NCI-H2227 treated with DMSO at 0.1 percent for 48 hours (cell line): ENCODE data around the gene PERP.
"Not testable (repeated sequence)": the region's sequence is repeated elsewhere in the genome, so short reads cannot be mapped to it uniquely, and the experiment has no call there.

Experiments used
- DNase-seq: peaks from one replicate; lab custom pipeline; 2025; lab: John Stamatoyannopoulos, UW

The PERP gene

DNA sequence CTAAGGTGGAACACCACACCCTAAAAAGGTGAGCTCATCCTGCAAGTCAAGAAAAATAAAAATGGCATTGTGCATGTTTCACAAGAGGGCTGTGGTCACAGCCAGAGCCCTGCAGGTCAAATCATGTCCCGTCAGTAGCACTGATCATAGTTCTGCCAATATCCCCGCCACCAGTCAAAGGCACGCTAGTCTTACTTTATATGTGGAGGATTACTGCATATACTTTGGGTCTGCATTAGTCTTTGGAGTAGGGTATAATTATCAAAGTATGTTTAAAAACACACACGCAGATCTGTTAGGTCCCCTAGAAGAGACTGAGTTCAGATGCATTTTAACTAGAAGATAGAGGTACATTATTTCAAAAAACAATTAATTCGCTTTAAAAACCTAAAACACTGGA lies 1.8 kb downstream of the PERP start:
- no peak for DNase-seq

DNA sequence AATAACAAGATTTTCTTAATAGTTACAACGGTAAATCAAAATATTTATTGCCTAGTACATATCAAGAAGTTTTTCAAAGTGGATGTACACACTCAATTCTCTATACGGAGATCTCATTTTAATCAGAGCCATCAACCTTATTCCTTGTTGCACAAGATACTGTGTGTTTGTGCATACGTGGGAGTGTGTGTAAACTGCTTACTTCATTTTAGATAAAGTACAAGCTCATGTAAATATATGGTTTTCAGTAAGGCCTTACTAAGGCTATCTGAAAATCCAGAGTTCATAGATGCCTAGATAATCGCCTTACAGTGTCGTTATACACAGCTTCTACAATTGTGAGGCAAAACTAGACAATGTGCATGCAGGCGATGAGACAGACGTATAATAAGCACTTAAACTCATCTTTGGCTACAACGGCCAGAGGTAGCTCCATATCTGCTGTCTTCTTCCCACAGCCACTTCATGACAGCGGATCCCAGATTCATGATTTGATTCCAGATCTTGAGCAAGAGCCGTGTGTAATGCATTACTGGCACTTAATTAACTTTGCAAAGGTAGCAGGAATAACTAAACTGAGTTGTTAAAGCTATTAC lies 2.5 kb downstream of the PERP start:
- no peak for DNase-seq

DNA sequence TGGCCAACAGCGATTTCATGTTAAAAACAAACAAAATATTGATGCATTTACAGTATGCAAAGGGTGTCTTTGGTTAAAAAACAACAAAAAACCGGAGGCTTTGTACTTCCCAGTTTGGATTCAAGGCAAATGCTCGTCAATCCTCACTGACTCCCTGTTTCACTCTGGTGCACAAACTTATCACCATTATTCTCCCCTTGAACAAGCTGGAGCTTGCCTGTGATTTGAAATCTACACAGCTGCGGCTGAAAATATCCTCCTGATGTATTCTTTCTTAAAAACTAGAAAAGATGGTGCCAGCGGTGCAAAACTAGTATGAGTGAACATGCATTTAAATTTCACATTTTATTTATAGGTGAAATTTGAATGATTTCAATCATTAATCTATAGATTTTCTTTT lies 3.3 kb downstream of the PERP start:
- DNase-seq: no peak

DNA sequence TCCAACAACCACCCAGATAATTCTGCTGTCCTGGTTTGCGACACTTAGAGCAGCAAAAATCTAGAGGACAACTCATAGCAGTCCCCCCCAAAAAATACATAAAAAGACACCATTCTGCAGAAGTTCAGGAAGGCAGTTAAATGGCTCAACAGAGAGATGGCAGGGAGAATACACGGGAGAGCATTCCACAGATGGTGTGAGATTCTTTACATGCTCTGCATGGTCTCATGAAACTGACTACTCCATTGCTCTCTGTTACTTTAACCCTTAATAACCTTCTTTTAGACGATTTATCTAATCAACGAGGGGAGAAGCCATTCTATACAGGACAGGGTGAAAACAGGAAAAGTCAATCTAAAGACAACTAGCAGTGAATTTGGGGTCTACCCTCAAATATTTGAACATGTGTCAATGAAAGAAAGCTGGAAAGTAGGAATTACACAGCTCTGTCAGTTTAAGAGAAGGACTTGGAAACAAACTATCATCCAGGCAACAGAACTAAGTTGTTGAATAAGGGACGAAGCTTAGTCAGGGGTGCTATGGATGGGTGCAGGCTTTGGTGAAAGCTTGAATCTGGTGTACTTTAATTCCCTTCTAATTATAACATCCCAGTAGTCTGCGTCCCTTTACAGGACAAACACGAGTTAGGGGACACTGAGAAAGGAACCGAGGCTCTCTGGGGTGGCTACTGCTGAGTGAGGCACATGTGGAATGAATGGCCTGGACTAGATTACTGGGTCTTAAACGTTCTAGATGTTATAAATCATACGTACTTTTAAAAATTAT lies 5.1 kb downstream of the PERP start:
- no peak for DNase-seq

DNA sequence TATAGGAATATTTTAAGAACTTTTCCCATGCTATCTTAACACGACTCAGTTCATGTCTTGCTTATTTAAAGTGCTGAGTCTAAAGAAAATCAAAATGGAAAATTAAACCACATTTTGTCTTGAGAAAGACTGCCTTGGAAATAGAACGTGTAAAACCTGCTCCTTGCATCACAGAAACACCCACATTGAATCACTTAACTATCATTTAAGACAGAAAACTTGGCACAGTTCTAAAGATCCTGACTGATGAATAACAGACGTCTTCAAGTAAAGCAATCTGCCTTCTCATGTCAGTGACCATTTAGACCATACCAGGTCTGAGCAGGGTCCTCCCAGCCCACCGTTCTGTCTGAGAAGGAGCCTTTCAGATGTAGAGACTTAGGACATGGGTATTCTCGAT lies 7.4 kb downstream of the PERP start:
- no peak for DNase-seq

DNA sequence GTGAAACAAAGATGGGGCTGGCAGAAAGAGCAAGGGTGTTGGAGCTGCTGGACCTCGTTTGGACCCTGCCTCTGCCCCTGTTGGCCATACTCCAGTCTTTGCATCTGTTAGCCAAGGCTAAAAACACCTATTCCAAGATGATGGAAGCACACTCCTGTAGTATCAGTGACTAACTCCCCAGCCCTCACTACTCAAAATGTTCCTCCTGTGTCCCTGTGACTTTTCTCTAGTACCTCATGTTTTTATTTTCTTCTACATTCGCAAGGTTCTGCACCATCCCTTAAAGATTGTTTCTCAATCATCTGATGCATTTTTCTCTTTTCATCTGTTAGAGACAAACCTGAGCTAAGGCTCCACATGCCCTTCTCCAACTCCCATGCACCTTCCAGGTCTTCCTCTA lies 8.9 kb downstream of the PERP start:
- no peak for DNase-seq

DNA sequence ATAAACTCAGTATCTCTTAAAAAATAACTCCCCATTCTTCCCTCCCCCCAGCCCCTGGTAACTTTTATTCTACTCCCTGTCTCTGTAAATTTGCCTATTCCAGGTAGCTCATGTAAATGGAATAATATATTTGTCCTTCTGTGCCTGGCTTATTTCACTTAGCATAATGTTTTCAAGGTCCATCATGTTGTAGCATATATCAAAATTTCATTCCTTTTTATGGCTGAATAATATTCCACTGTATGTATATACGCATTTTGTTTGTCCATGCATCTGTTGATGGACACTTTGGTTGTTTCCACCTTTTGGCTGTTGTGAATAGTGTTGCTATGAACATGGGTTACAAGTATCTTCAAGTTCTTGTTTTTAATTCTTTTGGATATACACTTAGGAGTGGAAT lies 13.0 kb downstream of the PERP start:
- DNase-seq: no peak

DNA sequence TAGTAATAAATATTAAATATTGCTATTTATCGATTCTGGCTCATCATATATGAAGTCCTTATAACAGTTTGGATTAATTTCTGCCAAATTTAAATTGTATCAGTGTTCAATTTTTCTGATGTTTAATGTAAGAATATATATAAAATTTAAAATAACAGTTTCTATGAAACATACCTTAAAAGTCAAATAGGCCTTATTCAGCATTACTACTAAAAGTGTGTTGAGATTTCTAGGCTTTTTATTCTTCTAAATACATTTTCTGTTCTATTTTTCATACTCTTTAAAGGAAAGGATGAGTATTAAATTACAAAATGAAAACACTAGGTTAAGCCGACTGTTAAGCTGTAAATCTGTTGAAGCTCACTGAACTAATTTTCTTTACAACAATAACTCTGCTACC lies 13.6 kb downstream of the PERP start:
- no peak for DNase-seq

DNA sequence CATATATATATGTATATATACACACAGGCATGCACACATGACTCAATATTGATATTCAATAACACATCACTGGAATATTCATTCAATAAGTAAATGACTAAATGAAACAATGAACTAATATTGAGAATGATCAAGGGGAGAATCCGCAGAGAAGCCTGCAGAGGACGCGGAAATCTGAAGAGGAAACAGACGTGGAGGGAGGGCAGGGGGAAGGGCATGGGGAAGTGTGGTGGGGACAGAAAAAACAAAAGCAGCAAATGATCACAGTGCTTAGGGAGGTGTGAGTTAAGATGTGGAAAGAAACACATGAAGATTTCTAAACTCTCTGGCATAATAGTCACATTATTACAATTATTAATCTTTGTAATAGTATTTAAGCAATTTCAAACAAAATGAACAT lies 14.5 kb downstream of the PERP start:
- DNase-seq: no peak

DNA sequence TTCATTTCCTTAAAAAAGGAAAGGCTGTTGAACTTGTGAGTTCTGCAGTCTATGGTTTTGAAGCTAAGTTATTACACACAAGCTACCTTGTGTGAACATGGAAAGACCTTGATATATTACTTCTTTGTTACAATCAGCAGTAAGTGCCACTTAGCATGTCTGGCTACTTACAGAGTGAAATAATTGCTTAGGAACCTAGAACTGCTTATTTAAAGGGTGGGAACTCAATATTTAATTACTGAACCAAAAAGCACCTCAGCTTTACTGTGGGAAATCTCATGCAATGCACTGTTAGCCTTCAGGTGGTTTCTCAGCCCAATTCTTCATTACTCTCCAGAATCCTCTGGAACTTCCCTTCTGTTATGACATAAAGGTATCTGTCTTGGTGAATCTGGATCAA lies 17.9 kb downstream of the PERP start:
- no peak for DNase-seq

DNA sequence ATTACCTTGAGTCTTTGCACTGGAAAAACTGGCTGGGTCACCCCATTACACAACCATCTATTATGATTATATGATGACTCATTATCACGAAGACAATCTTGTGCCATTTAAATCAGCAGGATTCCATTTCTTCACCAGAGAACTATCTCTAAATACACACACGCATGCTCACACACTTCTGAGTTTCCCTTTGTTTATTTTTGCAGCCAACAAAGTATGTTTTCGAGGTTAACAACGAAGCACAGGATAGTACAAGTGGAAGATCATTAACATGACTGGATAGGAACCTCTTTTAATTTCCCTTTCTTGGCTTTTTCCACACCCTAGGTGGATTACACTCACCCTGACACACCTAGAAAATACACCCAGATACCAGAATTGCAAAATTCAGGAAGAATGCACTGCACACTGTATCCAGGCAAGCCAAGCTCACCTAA lies 18.9 kb downstream of the PERP start:
- DNase-seq: no peak

DNA sequence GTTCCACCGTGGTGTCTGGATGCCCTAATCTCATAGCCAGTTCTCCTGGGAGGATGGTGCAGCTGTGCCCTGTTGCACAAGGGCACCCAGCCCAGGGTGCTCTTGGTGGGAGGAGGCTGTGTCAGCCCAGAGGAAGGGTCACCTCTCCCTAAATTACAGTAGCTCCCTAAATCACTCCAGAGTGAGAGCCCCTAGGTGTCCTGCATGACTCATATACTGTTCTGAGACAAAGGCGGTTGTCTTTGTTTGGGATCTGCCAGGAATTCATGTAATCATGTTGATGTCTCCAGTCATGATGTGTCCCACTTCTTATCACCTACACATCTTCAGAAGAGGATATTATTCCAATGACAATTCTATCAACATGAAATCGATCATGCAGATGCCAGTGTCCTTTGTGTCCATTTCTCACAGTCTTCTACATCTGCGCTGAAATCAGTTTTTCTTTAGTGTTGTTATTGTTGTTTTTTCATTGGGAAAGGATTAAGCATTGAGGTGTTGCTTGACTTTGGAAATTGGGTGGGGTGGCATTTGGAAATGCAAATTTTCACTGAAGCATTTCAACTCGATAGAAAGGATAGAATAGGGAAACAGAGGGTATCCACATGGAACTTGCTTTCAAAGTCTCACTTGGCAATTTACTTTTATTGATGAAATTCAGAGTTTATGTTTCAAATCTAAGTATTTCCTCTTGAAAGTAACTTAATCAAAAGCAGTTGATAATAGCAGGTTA lies 19.5 kb downstream of the PERP start:
- no peak for DNase-seq

DNA sequence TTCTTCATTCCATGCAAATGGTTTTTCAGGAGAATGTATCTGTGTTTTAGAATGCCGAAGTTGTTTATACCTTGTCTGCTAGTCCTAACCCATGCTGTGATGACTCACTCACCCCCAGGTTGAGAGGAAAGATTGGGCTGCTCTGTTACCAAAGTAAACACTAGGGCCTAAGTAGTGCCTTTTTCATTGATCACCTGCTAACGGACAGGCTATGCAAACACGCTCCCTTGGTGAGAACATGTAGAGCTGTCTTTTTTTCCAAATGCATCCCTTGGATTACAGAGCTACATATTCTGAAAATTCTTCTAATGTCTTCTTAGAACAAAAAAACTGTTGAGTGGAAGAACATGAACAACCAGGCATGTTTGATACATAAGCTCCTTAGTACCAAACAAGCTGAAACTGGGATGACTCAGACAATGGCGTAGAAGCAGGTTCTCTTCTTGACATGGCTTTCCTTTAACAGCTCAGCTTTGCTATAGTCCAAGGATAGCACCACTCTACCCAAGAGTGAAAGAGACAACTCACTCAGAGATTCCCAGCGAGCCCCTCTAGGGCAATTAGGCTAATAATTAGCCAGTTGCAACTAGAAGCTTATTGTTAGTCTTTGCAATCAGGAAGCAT lies 20.5 kb downstream of the PERP start:
- DNase-seq: no peak

DNA sequence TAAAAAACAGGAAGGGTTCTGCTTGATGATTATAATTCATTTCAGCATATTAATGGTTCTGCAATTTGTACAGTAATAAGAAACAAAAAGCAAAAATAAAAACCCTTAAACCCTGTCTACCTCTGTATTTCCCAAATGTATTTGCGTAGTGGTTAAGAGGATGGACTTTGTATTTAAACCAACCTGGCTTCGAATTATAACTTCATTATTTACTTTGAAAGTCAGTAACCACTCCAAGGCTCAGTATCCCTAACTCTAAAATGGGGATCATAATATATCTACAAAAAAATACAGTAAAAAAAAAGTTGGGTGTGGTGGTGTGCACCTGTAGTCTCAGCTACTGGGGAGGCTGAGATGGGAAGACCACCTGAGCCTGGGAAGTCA lies 21.4 kb downstream of the PERP start:
- DNase-seq: no peak

DNA sequence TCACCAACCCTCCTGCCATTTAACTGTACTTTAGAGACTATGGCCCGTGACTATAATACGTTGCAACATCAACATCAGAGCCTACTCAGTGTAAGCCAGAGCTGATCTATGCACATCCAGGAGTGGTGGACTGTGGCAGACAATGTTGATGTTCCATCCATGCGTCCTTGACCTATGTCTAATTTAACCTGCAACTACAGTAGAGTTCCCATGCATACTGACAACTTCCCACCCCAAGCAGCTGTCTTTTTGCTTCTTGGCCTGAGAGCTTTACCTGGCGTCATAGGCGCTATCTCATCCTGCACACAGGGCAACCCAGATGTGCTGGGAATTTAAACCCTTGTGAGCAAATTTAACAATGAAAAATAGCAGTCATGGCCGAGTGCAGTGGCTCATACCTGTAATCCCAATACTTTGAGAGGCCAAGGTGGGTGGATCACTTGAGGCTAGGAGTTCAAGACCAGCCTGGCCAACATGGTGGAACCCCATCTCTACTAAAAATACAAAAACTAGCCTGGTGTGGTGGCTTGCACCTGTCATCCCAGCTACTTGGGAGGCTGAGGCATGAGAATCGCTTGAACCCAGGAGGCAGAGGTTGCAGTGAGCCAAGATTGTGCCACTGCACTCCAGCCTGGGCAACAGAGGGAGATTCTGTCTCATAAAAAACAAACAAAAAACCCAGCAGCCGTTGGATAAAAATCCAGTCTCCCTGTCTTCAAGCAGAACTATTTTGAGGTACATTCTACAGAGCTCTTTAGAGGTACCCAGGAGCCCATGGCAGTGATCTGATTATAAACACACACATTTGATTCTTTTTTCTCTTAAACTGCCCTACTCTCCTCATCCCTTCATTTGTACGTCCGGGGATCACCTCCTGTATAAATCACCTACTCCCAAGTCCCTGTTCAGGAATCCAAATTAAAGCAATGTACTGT lies 22.0 kb downstream of the PERP start:
- no peak for DNase-seq

DNA sequence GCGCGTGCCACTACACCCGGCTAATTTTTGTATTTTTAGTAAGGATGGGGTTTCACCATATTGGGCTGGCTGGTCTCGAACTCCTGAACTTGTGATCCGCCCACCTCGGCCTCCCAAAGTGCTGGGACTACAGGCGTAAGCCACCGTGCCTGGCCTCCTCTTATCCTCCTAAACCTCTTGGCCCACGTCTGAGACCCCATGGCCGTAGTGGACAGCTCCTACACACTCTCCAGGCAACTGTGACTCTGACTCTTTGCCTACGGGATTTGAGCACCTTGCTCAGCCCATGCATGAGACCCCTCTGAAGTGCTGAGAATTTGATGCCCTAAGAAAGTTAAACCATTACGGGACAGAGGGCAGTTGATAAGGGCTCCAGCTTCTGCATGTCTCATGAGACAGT lies 25.0 kb downstream of the PERP start:
- DNase-seq: no peak

DNA sequence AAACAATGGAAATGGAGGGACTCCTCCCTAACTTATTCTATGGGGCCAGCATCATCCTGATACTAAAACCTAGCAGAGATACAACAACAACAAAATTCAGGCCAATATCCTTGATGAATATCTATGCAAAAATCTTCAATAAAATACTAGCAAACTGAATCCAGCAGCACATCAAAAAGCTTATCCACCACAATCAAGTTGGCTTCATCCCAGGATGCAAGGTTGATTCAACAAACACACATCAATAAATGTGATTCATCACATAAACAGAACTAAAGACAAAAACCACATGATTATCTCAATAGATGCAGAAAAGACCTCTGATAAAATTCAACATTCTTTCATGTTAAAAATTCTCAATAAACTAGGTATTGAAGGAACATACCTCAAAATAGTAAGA lies 27.7 kb downstream of the PERP start:
- not testable (repeated sequence) for DNase-seq

DNA sequence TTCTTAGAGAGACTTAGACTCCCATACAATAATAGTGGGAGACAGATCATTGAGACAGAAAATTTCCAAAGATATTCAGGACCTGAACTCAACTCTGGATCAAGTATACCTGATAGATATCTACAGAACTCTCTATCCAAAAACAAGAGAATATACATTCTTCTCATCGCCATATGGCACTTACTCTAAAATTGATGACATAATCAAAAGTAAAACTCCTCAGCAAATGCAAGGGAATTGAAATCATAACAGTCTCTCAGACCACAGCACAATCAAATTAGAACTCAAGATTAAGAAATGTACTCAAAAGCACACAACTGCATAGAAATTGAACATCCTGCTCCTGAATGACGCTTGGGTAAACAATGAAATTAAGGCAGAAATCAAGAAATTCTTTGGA lies 28.7 kb downstream of the PERP start:
- no peak for DNase-seq

DNA sequence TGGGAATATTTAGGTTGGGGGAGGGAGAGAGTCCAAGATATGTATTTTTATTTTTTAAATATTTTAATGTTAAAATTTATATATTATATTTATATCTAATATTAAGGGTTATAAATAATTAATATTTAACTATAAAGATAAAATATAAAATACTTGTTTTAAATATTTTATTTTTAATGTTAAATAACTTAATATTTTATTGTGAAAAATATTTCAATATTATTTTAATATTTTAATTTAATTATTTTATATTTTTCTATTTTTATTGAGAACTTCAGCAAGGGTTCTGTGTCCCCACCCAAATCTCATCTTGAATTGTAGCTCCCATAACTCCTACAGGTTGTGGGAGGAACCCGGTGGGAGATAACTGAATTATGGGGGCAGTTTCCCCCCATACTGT lies 34.0 kb downstream of the PERP start:
- DNase-seq: no peak

DNA sequence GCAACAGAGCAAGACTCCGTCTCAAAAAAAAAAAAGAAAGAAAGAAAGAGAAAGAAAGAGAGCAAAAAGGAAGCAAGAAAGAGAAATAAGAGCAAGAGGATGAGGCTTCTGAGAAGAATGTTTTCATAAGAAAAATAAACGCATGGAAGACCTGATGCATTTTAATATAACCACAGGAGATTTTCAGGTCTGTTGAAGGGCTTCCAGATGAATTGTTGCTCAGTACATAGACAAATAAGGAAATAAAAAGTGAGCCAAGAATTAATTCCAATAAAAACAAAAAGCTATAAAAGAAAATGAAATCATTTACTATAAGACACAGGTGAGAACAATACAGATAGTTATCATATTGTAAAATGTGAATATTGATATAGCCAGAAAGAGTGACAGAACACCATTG lies 43.5 kb downstream of the PERP start:
- DNase-seq: no peak

DNA sequence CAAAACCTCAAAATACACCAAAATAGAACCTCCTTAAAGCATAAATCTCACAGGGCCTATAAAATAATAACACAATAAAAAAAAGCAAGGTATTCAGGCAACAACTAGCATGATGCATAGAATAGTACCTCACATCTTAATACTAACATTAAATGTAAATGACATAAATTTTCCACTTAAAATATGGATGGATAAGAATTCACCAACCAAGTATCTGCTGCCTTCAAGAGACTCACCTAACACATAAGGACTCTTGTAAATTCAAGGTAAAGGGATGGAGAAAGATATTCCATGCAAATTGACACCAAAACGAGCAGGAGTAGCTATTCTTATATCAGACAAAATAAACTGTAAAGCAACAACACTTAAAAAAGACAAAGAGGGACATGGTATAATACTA lies 52.2 kb downstream of the PERP start:
- DNase-seq: no peak

DNA sequence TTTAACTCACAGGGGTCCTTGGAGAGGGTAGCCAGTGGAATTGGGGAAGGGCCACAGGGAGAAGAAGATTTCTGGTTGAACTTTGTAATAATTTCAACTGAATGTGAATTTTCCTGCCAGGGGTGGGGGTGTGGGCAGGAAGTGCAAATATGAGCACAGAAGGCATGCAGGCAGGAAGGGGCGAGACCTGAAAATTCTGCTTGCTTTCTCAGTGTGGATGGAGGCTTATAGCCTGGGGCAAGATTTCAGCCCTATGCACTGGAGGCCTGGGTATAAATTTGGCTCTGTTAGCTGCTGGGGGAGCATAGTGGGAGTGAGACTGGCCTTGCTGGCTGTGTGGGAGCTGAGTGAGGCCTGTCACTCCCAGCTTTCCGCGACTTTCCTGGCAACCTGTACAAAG lies 54.4 kb downstream of the PERP start:
- no peak for DNase-seq
